WI38 (cell line): ENCODE results near the gene NLGN1.

ENCODE experiments used
- H3K4me3 ChIP-seq: 2 replicates; pipeline ENCODE4 v1.5.1; 2011; ENCODE audit warnings: low read depth, mild to moderate bottlenecking, control low read depth, low read length
- CTCF ChIP-seq: IDR thresholded peaks from 2 replicates; pipeline ENCODE4 v1.5.1; 2012; ENCODE audit warnings: low read depth, mild to moderate bottlenecking, control low read depth, low read length

Gene NLGN1

GRCh38 chr3:174058804-174059203, 661.3 kb downstream of the NLGN1 start:
- TF ChIP-seq CTCF = no peak
- no peak overlapping the region for H3K4me3 ChIP-seq

- H3K4me3 ChIP-seq = no peak overlapping the region
- no peak for TF ChIP-seq CTCF
Measured at GRCh38 chr3:174060431-174060830, 662.9 kb downstream of the NLGN1 start.

GRCh38 chr3:174061162-174061561, 663.6 kb downstream of the NLGN1 start:
- H3K4me3 ChIP-seq = no peak overlapping the region
- no peak for TF ChIP-seq CTCF

- H3K4me3 ChIP-seq = no peak overlapping the region
- no peak for TF ChIP-seq CTCF
Measured at GRCh38 chr3:174061731-174062130, 664.2 kb downstream of the NLGN1 start.

GRCh38 chr3:174062923-174063322, 665.4 kb downstream of the NLGN1 start:
- TF ChIP-seq CTCF = no peak
- no peak overlapping the region for H3K4me3 ChIP-seq

GRCh38 chr3:174068035-174068434, 670.5 kb downstream of the NLGN1 start:
- TF ChIP-seq CTCF = no peak
- no peak overlapping the region for H3K4me3 ChIP-seq

GRCh38 chr3:174072675-174073074, 675.1 kb downstream of the NLGN1 start:
- H3K4me3 ChIP-seq = no peak overlapping the region
- TF ChIP-seq CTCF = no peak
